ENCODE data around the gene CSAG2. TPM values are rescaled to one million over a fixed set of nuclear protein-coding genes. Genes with fewer than 3 reads are reported as not detected.

The CSAG2 gene, protein sequence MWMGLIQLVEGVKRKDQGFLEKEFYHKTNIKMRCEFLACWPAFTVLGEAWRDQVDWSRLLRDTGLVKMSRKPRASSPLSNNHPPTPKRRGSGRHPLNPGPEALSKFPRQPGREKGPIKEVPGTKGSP
- polyA plus RNA-seq = not detected in 2 replicates

DNA sequence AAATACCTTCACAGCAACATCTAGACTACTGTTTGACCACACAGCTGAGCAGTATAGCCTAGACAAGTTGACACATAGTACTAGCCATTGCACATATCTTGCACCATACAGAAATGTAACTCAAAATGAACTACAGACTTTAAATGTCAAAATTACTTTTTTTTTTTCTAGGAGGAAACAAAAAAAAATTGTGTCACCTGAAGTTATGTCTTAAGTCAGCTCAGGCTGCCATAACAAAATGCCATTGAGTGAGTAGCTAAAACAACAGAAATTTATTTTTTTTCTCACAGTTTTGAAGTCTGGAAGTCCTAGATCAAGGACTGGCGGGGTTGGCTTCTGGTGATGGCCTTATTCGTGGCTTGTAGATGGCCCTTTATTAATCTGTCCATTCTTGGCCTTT lies at the start of gene CSAG2:
TSS of gene CSAG2 (minus strand) at position 101 of the 400 bp plus-strand sequence. CDS start 161 bp downstream, outside the sequence.

DNA sequence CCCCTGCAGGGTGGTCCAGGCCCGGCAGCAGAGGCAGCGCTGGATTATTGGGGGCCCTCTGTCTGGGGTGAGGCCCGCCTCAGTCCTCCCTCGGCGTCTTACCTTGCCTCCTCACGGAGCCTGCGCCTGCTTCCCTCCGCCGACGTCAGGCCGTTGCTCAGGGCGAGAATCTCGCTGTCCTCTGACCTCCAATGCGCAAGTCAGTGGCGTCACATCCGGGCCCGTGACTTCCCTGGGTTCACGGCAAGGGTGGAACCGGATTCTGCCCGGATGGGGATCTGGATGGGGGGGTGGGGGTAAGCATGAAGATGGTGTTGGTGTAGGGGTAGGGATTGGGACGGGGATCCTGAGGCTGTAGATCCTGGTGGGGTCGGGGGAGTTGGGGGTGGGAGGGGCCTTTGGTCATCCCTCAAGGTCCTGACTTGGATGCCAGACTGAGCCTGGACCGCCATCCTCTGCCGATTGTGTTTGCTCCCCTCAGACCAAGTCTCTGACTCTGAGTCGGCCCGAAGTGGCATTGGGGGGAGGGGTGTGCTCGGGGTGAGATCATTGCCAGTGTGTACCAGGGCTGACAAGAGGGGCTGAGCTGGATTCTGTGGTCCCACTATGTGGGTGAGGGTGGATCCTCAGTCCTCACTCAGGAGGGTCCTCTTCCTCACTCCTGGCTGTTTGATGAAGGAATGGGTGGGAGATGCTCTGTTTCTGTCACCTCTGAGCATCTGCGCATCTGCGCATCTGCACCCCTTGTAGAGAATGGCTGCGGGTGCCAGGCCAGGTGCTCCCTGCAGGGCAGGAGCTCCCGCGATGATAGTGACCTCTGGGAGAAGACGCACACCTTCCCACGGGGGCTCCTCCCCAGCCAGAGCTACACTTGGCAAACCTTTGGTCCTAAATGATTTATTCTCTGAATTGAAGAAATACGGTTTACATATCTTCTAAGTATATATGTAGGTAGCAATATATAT lies 44.9 kb upstream of the CSAG2 start, which contains the start of gene MAGEA2:
TSS of gene MAGEA2 (minus strand) at position 157 of the 965 bp plus-strand sequence. CDS start 2,479 bp downstream, outside the sequence.

DNA sequence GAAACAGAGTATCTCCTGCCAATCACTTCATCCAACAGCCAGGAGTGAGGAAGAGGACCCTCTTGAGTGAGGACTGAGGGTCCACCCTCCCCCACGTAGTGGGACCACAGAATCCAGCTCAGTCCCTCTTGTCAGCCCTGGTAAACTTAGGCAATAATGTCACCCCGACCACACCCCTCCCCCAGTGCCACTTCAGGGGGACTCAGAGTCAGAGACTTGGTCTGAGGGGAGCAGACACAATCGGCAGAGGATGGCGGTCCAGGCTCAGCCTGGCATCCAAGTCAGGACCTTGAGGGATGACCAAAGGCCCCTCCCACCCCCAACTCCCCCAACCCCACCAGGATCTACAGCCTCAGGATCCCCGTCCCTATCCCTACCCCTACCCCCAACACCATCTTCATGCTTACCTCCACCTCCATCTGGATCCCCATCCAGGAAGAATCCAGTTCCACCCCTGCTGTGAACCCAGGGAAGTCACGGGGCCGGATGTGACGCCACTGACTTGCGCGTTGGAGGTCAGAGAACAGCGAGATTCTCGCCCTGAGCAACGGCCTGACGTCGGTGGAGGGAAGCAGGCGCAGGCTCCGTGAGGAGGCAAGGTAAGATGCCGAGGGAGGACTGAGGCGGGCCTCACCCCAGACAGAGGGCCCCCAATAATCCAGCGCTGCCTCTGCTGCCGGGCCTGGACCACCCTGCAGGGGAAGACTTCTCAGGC lies 24.3 kb upstream of the CSAG2 start, which contains the start of the genes CSAG1 and MAGEA12:
TSS of gene CSAG1 (minus strand) at position 461 of the 715 bp plus-strand sequence. CDS start 1,261 bp downstream, outside the sequence.
TSS of gene MAGEA12 (plus strand) at position 497 of the 715 bp plus-strand sequence. CDS start 2,405 bp downstream, outside the sequence.

DNA sequence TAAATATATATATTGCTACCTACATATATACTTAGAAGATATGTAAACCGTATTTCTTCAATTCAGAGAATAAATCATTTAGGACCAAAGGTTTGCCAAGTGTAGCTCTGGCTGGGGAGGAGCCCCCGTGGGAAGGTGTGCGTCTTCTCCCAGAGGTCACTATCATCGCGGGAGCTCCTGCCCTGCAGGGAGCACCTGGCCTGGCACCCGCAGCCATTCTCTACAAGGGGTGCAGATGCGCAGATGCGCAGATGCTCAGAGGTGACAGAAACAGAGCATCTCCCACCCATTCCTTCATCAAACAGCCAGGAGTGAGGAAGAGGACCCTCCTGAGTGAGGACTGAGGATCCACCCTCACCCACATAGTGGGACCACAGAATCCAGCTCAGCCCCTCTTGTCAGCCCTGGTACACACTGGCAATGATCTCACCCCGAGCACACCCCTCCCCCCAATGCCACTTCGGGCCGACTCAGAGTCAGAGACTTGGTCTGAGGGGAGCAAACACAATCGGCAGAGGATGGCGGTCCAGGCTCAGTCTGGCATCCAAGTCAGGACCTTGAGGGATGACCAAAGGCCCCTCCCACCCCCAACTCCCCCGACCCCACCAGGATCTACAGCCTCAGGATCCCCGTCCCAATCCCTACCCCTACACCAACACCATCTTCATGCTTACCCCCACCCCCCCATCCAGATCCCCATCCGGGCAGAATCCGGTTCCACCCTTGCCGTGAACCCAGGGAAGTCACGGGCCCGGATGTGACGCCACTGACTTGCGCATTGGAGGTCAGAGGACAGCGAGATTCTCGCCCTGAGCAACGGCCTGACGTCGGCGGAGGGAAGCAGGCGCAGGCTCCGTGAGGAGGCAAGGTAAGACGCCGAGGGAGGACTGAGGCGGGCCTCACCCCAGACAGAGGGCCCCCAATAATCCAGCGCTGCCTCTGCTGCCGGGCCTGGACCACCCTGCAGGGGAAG lies 5.0 kb upstream of the CSAG2 start, which contains the start of gene MAGEA2B:
TSS of gene MAGEA2B (plus strand) at position 814 of the 973 bp plus-strand sequence. CDS start 2,479 bp downstream, outside the sequence.

DNA sequence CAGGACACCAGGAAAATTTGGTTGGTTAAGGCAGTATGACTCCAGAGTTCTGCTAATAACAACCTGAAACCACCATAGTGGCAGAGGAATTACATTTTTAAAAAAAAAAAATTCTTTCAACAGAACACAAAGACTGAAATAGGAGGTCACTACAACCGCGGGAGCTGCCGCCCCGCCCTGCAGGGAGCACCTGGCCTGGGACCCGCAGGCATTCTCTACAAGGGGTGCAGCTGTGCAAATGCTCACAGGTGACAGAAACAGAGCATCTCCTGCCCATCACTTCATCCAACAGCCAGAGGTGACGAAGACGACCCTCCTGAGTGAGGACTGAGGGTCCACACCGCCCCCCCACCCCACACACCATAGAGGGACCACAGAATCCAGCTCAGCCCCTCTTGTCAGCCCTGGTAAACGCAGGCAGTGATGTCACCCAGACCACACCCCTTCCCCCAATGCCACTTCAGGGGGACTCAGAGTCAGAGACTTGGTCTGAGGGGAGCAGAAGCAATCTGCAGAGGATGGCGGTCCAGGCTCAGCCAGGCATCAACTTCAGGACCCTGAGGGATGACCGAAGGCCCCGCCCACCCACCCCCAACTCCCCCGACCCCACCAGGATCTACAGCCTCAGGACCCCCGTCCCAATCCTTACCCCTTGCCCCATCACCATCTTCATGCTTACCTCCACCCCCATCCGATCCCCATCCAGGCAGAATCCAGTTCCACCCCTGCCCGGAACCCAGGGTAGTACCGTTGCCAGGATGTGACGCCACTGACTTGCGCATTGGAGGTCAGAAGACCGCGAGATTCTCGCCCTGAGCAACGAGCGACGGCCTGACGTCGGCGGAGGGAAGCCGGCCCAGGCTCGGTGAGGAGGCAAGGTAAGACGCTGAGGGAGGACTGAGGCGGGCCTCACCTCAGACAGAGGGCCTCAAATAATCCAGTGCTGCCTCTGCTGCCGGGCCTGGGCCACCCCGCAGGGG lies 10.8 kb downstream of the CSAG2 start, which contains the start of gene MAGEA3:
TSS of gene MAGEA3 (plus strand) at position 843 of the 980 bp plus-strand sequence. CDS start 2,039 bp downstream, outside the sequence.

Other genes starting within 250 kb of the CSAG2 start
- not detected in 2 replicates for gene GABRQ, start 71.4 kb downstream of the CSAG2 start, polyA plus RNA-seq
- gene MAGEA3, start 10.5 kb downstream of the CSAG2 start, polyA plus RNA-seq = not detected in 2 replicates
- not detected in 2 replicates for gene MAGEA2B, start 5.4 kb upstream of the CSAG2 start, polyA plus RNA-seq
- 0.86 TPM in 1 of 2 replicates, not detected in the other for gene CSAG1, start 24.4 kb upstream of the CSAG2 start, polyA plus RNA-seq
- not detected in 2 replicates for gene MAGEA12, start 24.5 kb upstream of the CSAG2 start, polyA plus RNA-seq
- not detected in 2 replicates for gene MAGEA2, start 44.6 kb upstream of the CSAG2 start, polyA plus RNA-seq
- gene CSAG3, start 49.9 kb upstream of the CSAG2 start, polyA plus RNA-seq = not detected in 2 replicates
- gene MAGEA6, start 60.4 kb upstream of the CSAG2 start, polyA plus RNA-seq = not detected in 2 replicates
- gene CETN2, start 121.5 kb upstream of the CSAG2 start, polyA plus RNA-seq = 115 and 119 TPM in 2 replicates
- gene NSDHL, start 121.8 kb upstream of the CSAG2 start, polyA plus RNA-seq = 16.4 and 20.0 TPM in 2 replicates
- 1.1 TPM in 1 of 2 replicates, not detected in the other for gene ZNF185, start 188.8 kb upstream of the CSAG2 start, polyA plus RNA-seq